Posterior vena cava (tissue), 2 donors: ENCODE results near the gene POLA1. TPM values are rescaled to one million over a fixed set of nuclear protein-coding genes. Genes with fewer than 3 reads are reported as not detected.
"Not testable (repeated sequence)": the region's sequence is repeated elsewhere in the genome, so short reads cannot be mapped to it uniquely, and the experiment has no call there.

ENCODE experiments used
- DNase-seq: peaks from one replicate; pipeline ENCODE4 v3.0.0-alpha.2; 2020; ENCODE audit warnings: low spot score
- intact Hi-C, 2 donors: fragments of 100-400 bp; cut with DNase I; formaldehyde crosslinking; loops; one replicate each; pipeline versions ENCODE4 v1.14.1 to v1.14.2; 2022 to 2023
- total RNA-seq, 2 donors: library from RNA; stranded (reverse); fragmentation: NEBNext Ultra II Directional; extraction: Animal tissue kit (Norgen Biotek cat#: 25700); gene quantifications; one replicate each; pipeline ENCODE4 v1.2.1, GENCODE V29; 2021
- donor health status: DM: yes; HTN: yes; CAD: no.
- donor health status: DM: yes; HTN: yes; CAD: no.

POLA1 gene
- total RNA-seq, 2 donors from 2014 or later, result 10.4 to 12.1 TPM

DNA sequence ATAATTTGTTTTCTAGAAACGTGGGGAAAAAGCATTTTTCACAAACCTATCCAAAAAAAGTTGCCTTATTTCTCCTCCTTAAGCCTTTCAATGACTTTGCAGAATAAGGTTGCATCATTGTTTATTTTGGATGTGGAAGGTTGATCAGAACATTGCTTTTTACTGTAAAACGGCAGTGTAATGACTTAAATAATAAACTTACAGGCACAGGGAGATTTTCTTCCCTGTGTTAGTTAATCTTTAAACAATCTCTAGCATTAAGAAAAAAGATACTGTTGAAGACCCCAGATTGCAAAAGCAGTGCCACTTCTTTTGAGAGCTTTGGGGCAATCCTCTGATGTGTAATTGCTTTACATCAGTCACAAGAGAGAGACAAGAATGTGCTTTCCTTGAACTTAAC lies 168.6 kb downstream of the POLA1 start:
- no peak for DNase-seq
- intact Hi-C loops, result no loop called here

DNA sequence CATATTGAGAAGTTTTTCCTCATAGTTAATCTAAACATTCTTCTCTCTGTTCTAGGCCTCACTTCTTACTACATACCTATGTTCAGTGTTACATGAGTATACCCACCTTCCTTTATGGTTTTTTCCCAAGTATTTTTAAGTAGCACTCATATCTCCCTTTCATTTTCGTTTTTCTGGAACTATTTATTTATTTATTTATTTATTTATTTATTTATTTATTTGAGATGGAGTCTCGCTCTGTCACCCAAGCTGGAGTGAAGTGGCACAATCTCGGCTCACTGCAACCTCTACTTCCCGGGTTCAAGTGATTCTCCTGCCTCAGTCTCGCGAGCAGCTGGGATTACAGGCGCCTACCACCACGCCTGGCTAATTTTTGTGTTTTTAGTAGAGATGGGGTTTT lies 170.1 kb downstream of the POLA1 start:
- intact Hi-C loops, DNase-seq: not testable (repeated sequence)

DNA sequence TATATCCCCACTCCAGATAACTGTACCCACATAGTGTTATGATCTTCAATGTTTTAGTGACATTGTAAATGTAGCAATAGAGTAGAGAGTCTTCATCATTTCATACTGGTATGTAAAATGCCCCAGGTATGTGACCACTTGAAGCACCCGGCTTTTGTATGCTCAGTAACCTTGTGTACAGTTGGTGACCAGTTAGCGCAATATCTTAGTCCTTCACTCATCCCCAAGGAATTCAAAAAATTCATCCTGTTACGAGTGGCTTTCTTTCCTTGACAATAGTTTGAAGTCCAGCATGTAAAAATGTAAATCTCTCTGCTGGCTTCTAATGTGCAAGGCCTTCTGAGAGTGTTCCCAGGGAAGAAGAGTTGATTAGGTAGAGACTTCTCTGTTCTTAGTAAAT lies 176.4 kb downstream of the POLA1 start:
- no peak for DNase-seq
- intact Hi-C loops, result no loop called here

DNA sequence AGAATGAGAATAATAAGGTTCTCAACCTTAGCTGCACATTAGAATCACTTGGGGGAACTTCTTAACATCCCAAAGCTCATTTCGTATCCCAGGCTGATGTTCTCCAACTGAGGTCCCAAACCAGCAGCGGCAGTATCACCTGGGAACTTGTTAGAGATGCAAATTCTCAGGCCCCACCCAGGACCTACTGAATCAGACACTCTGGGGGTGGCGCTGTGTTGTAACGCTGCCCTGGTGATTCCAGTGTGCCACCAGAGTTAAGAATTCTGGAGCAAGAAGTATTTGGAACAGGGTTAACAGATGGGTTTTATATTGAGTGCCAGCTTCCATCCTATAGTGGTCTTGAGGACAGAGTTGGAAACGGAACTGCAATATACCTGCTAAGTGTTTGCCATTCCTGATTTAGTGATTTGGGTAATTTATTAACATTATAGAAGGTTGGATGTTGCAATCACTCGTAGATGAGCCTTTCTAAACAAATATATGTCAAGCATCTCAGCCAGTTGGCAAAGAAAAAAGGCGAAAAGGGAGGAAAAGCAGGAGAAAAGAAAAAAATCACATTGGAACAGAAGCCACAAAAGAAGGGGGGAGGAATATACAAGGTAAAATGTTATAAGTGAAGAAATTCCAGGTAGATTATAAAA lies 181.0 kb downstream of the POLA1 start:
- intact Hi-C loops, result no loop called here
- no peak for DNase-seq

DNA sequence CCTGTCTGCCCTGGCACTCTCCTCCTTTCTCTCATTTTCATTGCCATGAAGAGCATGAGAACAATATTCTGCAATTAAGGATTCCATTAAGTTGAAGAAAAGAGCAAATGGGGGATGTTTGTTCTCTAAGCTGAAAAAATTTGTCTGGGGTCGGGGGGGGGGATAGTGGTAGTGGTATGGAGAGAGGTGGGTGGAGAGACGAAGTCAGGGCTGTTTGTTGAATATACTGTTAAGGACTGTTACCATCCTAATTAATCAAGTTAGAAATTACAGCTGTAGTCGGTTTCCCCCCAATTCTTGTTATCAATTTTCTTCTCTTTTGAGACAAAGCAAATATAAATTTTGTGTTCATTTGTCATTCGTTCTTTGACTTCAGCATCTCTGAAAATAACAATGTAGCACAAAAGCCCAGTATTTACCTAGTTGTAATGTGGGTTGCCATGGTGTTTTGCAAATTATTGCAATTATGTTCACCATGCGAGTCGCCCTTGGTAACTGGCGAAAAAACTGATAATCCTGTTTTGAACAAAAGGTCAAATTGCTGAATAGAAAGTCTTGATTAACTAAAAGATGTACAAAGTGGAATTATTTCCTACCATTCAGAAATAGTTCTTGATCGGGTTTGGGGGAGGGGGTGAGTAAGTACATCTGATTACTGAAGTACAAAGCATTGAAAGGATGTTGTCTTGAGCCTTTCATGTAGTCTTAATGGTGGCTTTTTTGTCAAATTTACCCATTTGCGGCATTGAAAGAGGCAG lies 183.0 kb downstream of the POLA1 start:
- no peak for DNase-seq
- intact Hi-C loops, result no loop called here

DNA sequence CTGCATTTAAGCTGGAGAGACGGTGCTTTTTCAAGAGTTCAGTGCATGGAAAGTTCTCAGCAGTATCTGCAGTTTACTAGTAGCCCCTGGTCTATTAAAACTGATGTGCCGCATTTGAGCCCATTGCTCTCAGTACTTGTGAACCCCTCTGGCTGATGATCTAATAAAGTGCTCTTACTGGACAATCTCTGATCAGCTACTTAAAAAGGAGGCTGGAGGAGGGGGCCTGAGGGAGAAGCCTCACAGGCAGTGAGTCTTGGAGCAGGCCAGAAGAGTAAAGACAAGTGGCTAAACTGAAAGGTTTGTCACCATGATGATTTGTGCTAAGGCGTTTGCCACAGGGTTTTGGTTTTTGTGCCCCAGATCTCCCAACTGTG lies 183.6 kb downstream of the POLA1 start:
- DNase-seq, result no peak
- intact Hi-C loops, result no loop called here

DNA sequence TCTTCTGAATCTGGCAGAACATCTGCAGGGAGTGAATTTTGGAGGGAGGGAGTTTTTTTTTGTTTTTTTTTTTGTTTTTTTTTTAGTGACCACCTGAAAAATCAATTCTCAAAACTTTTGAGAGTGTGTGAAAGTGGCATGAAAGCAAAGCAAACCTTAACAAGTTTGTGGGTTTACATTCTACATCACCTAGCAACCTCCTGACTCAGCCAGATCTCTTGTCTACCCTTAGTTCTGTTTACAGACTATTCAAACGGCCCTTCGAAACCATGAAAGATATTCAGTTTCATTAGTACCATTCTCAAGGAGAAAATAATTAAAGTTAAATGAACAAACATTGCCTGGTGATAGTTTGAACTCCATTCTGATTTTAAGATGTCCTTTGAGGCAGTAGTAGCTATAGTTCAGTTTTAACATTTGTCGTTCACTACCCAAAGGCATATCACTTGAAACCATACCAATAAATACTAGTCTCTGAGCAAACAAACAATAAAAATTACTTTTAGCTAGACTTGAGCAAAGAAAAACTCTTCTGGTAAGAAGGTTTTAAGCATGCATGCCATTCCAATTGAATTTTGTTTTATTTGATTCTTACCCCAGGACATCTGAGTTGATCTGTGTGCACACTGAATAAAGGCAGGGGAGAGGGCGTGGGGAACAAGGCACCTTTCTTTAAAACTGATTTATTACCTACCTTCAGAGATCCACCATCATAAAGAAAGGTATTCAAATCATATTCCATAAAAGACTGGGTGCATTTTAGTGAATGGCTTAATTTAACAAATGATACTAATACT lies 184.3 kb downstream of the POLA1 start:
- intact Hi-C loops, result no loop called here
- no peak for DNase-seq

DNA sequence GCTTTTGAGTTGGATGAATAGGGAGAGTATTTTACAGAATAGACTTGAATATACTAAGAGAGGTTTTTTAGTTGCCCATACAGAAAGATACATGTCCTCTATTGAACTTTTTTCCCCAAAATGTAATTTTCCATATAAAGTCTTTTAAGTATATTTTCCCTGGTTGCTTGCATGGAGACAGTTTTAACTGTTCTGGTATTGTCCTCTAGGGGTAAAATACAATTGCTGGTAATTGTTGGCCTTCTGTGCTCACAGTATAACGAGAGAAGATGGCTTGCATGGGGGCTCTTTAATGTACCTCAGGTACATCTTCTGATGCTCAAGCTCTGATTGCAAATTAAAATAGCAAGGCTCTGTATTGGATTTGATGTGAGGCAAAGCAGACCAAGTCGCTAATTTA lies 186.0 kb downstream of the POLA1 start:
- DNase-seq, result no peak
- intact Hi-C loops, result no loop called here

DNA sequence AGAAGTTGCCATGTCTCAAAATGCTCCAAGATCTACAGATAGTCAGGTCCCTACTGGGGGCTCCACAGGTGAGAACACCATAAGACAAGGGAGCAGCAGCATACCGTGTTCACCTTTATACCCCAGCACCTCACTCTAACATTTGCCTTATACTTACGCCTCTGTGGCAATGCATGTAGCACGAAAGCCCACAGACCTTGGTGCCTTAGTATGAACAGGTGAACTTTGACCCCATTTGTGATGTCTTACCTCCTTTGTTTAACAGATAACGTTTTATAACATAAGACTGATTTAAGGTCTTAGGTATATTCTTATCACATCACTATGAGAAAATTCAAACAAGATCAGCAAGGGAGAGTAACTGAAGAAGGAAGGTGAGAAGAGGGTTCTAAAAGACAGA lies 193.2 kb downstream of the POLA1 start:
- intact Hi-C loops, result no loop called here
- DNase-seq, result no peak

DNA sequence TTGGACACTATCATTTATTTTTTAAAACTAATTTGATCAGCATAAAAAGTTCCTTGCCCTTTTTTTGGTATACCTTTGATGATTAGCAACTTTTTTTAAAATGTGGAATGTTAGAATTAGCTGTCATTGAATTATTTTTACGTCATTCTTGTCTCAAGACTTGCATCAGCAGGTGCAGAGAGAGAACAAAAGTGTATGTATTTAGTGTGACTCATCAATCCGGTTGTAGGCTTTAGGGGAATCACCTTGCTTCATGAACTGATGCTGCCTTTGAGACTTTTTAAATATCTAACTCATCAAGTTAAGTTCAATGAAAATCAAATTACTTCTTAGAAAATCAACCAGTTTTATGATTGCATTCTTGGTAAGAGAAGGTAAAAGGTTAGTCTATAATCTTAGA lies 197.0 kb downstream of the POLA1 start:
- intact Hi-C loops, result no loop called here
- DNase-seq, result no peak

DNA sequence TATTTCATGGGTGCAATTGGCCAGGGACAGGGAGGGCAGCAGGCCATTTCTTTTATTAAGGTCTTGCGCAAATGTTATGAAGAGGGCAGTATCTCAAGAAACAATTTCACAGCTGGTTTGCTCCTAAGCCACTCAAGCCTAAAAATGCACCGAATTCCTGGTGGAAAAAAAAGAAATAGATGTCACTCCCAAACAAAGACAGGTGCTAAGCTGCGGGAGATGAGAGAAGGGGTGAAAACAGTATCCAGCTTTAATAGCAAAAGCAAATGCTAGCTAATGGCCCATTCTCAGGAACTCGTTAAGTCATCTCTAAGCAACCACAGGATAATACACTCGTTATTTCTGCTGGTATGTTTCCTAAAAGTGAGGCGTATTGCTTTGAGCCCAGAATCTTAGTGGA lies 205.7 kb downstream of the POLA1 start:
- intact Hi-C loops, result no loop called here
- no peak for DNase-seq

DNA sequence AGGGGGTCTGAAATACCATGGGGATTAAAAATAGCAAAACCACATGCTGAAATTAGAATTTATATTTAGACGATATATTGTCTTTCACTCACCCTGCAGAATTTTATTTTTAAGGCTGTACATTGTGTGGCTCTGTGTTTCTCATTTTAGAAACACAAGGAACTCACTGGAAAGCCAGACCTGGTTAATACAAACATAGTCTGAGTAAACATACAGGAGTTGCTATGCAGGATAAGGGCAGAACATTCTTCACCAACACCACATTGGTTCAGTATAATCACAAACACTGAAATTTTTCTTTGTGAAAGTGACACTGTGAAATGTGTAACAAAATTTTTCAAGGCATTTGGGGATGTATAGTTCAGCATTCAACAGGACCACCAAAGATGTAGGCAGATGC lies 206.5 kb downstream of the POLA1 start:
- DNase-seq, result no peak
- intact Hi-C loops, result no loop called here

DNA sequence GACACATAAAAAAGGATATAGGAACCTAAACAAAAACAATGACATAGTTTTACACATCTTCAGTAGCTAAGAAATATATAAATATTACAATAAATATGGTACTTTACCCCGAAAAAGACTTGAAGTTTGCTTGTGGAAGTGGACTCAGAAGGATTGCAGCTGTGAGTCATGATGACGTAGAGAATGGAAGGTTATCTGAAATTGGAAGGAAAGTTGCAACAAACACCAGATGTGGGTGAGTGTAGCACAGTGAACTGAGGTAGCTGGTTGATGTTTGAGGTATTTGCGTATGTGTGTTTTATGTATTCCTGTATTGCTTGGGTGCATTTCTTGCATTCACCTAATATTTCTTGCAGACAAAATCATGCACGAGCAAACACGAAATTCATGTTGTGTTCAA lies 209.1 kb downstream of the POLA1 start:
- DNase-seq, result no peak
- intact Hi-C loops, result no loop called here

DNA sequence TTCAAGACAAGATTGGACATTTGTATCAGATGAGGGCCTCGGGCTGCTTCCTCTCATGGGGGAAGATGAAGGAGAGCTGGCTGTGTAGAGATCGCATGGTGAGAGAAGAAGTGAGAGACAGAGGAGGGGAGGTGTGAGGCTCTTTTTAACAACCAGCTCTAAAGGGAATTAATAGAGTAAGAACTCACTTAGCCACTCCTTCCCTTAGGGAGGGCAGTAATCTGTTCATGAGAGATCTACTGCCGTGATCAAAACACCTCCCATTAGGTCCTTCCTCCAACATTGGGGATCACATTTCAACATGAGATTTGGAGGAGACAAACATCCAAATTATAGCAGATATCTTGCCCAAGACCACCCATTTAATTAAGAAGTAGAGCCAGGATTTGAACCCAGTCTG lies 225.0 kb downstream of the POLA1 start:
- intact Hi-C loops, result loop anchor here in 1 of 2 donors (5.0 kb wide), 1 partner anchor 1471 kb away; no protein-coding TSS in a partner anchor
- DNase-seq, result no peak

DNA sequence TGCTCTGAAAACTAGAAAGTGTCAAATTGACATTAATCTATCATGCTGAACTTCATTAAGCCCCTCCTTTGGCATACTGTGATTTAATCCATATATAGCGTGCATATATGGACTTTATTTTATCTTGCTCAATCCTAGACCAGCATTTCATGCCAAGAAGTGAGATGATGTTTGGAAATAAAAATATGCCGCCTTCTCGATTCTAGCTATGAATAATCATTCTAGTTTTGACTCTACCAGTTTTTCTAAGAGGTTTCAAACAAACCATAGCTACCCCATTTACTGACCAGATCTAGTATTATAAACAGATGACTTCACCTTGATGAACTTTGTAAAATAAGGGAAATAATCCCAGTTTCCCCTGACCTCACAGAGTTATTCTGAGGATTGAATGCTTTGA lies 227.1 kb downstream of the POLA1 start:
- intact Hi-C loops, result no loop called here

DNA sequence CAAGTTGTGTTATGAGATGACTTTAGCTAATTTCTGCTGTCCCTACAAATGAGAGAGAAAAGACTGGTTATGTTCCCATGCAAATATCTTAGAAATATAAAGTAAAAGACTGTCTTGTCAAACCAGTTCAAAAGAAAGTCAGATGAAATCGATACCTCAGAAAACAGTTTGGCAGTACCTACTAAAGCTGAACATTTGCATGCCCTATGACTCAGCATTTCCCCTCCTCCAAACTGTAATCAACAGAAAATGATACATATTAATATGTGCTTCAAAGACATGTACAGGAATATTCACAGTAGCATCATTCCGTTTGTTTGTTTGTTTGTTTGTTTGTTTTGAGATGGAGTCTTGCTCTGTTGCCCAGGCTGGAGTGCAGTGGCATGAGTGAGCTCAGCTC lies 231.7 kb downstream of the POLA1 start:
- intact Hi-C loops, result no loop called here
- DNase-seq, result no peak

More for the DNA sequence above, 227.1 kb downstream of the POLA1 start:
- no peak for DNase-seq

DNA sequence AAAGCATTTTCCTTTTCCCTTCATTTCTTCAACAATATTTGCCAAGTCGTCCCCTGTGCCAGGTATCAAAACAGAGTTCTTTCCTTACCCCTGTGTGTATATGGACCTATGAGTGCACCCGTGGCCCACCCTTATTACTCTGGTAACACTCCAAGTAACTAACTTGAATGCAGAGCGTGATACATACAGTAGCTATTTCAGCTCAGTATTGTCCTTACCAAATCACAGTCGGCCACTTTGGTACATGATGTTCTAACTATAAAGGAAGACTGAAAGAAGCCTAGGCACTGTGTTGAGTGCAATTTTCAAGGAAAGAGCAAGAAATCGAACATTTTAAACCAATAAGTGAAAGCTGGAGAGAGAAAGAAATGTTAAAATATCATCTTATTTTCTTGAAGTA lies 233.7 kb downstream of the POLA1 start:
- DNase-seq, result no peak
- intact Hi-C loops, result no loop called here

DNA sequence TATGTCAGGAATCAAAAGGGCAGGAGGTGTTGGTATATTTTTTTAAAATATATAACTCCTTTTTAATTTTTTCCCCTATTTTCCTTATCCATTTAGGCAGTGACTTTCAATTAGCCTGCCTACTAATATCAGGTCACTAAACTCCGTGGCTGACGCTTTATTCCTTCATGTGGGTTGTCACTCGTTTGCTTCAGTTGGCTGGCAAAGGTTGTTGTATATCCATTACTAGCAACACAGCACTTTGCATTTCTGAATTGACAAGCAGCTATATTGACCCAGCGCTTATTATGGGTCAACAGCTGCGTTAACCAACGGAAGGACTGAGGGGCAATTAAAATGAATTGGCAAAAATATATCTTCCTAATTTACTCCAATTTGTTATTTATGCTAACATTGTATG lies 234.4 kb downstream of the POLA1 start:
- intact Hi-C loops, result no loop called here
- DNase-seq, result no peak

DNA sequence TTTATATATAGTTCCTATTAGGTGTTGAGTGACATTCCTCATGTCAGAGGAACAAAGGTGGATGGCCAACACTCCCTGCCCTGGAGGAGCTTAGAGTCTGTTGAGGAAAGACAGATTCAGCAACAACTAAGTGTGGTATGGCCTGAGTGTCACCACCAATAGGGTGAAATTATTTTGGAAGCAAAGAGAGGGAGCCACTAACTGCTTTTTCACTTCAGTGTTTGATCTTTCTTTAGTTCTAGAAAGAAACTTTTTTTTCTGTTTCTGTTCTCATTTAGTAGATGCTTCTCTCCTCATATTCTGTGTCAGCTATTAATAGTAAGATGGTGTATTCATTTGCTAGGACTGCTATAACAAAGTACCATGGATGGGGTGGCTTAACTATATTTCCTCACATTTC lies 240.6 kb downstream of the POLA1 start:
- intact Hi-C loops, result no loop called here
- DNase-seq, result no peak

DNA sequence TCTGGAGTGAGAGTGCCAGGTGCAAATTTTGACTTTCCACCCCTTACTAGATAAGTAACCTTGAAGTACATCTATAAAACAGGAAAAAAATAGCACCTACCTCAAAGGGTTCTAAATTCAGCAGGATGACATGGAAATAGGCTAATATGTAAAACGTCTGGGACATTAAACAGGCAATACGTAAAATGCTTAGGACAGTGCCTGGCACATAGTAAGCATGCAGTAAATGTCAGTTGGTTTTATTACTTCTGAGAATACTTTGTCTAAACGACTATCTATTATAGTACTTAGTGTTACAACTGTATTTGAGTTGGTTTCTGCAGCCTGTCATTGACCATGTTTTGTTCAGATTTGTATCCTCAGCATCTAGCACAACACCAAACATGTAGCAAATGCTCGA lies 251.3 kb downstream of the POLA1 start:
- intact Hi-C loops, result no loop called here
- no peak for DNase-seq

DNA sequence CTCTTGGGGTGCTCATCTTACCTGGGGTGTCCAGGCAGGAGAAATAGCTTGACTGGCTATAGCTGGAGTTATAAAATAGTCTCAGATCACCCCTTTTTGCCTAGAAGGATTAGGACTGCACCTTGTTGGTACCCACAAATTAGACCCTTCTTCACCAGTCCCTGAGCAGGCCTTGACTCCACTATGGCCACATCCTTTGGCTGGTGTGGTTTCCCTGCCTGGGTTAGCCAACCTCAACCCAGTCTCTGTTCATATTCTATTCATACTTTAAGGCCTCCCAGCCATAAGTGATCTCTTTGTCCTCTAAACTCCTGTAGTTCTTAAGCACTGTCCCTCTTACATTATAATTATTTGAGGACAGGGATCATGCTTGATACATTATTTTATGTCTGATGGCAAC lies 252.7 kb downstream of the POLA1 start:
- intact Hi-C loops, result no loop called here
- no peak for DNase-seq
